CD4-positive, alpha-beta T cell treated with Interleukin-15 for 1 hour (primary cell): ENCODE data around the gene RTF1.

ENCODE experiments used
- DNase-seq: peaks from one replicate; pipeline ENCODE4 v3.0.0-alpha.2; 2020

Gene RTF1

GRCh38 chr15:41490355-41490754 lies 73.5 kb downstream of the RTF1 start:
- DNase-seq = no peak

- no peak for DNase-seq
These were observed 75.0 kb downstream of the RTF1 start for GRCh38 chr15:41491889-41492288.

GRCh38 chr15:41492597-41493204 lies 75.8 kb downstream of the RTF1 start:
- DNase-seq = no peak

- peak; percentile 73 for DNase-seq
These were observed 76.5 kb downstream of the RTF1 start, which contains the start of gene ITPKA for GRCh38 chr15:41493205-41493901. Gene ITPKA, plus strand, starts transcription at chr15:41493874. Its CDS starts 54 bp downstream, at chr15:41493928.

DNA sequence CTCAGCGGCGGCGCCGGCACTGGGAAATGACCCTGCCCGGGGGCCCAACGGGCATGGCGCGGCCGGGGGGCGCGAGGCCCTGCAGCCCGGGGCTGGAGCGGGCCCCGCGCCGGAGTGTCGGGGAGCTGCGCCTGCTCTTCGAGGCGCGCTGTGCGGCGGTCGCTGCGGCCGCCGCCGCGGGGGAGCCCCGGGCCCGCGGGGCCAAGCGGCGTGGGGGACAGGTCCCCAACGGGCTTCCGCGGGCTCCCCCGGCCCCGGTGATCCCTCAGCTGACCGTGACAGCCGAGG lies 77.0 kb downstream of the RTF1 start:
- no peak for DNase-seq

GRCh38 chr15:41494190-41494921 lies 77.5 kb downstream of the RTF1 start:
- peak; percentile 22 for DNase-seq

DNA sequence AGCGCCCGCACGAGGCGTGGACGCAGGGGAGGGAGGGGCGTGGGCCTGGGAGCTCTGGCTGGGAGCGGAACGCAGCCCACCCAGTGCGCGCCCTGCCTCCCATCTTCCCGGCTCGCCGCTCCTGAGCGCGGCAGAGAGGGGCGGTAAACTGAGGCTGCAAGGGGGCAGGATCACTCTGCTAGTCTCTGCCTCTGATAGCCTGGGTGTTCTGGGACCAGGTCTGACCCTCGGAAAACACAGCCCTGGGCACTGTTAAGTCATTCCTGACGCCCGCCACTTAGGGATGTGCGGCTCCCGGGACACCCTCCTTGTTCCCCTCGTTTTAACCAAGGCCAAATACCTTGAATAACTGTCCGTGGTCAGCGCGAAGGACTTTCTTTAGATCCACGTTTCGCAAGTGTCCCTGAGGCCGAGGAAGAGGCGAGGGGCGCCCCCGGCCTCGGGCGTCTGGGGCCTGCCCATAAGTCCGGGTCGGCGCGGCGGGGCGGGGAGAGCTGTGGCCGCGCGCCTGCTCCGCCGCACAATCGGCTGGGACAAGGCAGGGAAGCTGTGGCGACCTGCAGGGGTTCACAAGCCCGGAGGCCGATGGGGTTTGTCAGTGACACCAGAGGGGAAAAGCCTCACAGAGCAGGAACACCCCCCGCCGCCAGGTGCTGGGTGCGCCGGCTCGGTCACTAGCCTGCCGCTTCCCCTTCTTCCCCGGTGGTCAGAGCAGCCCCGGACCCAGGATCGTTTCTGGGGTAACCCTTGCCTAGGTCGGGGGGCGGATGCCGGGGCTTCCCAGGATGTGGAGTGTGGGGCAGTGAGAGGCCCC lies 78.2 kb downstream of the RTF1 start:
- DNase-seq = peak; percentile 33

DNA sequence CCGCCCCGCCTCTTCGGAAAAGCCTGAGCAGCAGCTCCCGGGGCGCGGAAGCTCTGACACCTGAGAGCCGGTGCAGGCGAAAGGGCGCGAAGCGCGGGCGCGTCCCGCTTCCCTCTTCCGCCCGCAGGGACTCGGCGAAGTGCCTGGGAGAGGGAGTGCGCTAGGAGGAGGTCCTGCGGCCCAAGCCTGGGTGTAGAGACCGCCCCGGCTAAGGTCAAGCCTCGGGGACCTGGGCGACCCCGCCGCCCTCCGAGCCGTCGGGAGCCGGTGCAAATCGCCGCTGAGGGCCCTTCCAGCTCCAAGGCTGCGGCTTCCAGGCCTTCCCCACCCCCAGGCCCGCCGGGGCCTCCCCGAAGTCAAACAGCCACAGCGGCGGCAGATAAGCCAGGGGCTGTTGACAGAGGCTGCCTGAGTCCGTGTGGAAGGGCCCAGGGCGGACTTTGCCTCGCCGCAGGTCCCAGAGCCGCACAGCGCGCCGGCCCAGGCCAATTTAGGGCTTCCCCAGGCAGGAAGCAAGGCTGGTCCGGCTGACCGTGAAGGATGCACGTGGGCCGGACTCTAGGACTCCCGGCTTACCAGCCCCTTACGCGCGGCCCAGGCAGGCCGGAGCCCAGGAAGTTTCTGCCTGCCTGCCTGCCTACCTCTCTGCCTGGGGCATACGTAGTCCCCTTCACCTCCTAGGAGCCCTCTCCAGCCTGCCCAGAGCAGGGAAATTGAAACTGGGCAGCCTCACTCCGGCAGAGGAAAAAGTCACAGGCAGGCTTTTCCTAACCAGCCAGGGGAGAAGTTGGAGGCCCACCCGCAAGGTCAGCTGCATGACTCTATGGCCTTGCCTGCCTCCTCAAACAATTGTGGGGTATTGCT lies 79.1 kb downstream of the RTF1 start:
- no peak for DNase-seq

GRCh38 chr15:41498657-41499056 lies 81.8 kb downstream of the RTF1 start:
- DNase-seq = no peak

DNA sequence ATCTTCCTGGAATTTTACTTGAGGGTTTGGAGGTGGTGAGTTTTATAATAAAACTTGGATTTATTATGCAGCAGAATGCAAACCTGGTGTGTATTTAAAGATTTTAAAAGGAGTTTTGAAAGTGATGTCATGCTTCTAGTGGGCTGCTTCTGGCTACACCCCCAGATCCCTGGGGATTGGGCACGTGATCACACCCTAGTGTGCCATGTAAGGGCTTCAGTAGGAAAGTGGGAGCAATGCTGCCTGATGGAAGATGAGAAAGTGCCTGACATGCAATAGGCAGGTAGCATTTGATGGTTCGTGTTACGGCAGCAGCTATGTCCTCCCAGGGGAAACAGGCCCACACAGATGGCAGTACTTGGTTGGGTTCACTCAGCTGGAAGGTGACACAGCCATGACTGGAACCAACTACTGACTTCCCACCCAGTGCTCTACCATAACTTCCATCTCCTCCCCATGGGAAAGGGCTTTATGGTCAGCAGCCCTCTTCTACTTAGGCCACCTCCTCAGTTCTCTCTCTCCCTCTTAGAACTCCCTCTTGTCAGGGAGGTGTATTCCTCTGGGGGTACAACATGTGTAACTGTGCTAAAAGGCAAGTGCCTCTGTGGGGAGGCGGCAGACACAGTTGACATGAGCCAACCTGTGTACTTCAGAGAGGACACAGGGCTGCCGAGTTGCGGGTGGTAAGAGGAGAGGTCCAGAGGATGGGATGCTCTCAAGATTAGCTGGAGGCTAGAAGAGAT lies 82.4 kb downstream of the RTF1 start:
- no peak for DNase-seq

DNA sequence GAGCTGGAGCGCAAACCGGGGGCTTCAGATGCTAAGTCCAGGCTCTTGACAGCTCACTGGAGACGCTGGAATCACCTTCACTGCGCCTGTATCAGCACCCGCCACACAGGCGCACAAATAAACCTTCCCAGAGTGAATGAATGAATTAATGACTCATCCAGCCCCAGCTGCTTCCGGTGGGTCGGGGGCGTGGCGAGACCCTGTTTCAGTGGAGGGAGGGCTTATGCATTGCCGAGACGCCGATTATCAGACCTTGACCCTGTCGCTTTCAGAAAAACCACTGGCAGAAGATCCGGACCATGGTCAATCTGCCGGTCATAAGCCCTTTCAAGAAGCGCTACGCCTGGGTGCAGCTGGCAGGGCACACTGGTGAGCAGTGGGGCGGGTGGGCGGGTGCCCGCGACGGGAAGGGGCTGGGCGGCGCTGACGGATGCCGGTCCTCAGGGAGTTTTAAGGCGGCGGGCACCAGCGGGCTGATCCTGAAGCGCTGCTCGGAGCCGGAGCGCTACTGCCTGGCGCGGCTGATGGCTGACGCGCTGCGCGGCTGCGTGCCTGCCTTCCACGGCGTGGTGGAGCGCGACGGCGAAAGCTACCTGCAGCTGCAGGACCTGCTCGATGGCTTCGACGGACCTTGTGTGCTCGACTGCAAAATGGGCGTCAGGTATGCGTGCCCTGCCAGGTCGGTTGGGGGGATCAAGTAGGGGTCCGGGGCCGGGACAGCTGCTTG lies 84.5 kb downstream of the RTF1 start:
- DNase-seq = no peak

DNA sequence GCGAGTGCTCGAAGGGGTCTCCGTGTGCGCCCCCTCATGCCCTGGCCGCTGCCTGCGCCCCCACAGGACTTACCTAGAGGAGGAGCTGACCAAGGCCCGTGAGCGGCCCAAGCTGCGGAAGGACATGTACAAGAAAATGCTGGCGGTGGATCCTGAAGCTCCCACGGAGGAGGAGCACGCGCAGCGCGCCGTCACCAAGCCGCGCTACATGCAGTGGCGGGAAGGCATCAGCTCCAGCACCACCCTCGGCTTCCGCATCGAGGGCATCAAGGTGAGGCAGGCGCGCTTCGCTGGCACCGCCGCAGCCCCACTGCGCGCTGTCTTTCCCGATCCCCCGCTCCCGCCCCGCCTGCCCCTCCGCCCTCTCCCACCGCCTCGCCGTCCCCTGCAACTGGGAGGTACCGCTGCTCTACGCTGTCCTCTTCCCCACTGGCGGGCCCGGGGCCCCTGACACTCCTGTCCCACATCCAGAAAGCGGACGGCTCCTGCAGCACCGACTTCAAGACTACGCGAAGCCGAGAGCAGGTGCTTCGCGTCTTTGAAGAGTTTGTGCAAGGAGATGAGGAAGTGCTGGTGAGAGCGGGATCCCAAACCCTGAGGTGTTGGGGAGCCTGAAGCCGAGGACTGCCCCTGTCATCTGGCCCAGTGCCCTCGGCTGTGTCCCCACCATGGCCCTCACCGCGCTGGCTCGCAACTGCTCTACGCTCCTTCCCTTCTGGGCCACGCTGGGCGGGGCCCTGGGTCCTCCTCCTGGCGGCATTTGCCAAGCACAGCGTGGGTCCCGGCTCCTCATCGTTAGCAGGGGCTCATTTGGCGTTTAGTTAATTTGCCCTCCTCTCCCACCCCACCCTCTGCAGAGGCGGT lies 85.3 kb downstream of the RTF1 start:
- peak; percentile 29 for DNase-seq

- no peak for DNase-seq
These were observed 86.1 kb downstream of the RTF1 start for GRCh38 chr15:41502795-41503668.

- no peak for DNase-seq
These were observed 86.7 kb downstream of the RTF1 start for GRCh38 chr15:41503669-41504010.

DNA sequence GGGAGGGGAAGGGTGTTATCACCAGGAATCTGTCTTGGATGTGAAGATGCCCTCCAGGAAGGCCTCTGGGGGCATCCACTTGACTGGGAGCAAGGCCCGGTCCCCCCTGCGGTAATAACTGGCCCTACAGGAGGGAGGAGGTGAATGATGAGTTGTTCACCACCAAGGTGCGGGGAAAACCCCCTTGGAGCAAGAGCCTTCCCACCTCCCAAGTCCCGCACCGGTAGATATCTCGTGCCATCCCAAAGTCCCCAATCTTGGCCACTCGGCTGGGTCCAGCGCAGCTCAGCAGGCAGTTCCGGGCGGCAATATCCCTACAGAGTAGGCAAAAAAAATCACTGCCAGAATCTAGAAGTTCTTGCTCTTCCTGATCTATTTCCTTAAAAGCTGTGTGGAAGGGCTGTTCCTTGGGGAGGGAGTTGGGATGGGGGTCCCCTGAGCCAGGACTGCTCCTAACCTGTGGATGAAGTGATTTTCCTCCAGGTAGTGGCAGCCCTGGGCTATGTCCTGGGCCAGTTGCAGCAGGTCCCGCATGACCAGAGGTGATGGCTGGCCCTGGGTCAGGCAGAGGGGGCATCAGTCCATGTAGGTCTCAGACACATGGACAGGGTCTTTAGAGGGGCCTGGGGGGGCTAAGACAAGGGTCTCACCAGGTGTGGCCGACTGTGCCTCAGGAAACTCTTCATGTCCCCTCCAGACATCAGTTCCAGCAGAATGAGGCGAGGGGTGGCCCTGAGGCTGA lies 88.0 kb downstream of the RTF1 start:
- no peak for DNase-seq

- DNase-seq = no peak
These were observed 88.9 kb downstream of the RTF1 start for GRCh38 chr15:41505776-41506175.

- DNase-seq = no peak
These were observed 90.0 kb downstream of the RTF1 start for GRCh38 chr15:41506796-41507341.

DNA sequence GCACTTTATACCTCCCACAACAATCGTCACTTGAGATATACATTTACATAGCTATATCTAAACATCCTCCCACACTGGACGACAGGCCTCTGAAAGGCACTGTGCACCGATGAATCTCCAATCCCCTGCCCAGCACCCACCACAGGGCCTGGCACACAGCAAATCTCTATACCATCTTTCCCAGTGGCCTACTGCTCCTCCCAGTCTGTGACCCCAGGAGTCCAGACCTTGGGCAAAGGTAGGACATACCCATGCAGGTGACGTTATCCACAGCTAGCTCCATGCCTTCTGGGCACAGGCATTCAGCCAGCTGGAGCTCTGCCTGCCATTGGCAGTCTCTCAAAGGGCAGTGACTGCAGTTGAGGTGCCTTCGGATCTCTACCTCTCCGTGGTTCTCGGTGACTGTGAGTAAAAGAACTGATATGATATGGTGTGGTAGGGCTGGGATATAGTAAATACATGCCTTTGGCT lies 91.0 kb downstream of the RTF1 start:
- no peak for DNase-seq
